Measurements from ENCODE around the gene ITPR1.
A peak's percentile ranks its signal among the peaks of the same experiment; 100 is the strongest.
"Not testable (repeated sequence)": the region's sequence is repeated elsewhere in the genome, so short reads cannot be mapped to it uniquely, and the experiment has no call there.

Gene ITPR1

GRCh38 chr3:4493014-4493940 lies at the start of gene ITPR1:
TSS of gene ITPR1 (plus strand) at chr3:4493348. CDS start at chr3:4516492, 23,144 bp downstream.
- DNase-seq, result peak; percentile 99

GRCh38 chr3:4447295-4447999 lies 45.7 kb upstream of the ITPR1 start:
- DNase-seq, result no peak

GRCh38 chr3:4448187-4448586 lies 45.0 kb upstream of the ITPR1 start:
- no peak for DNase-seq

- DNase-seq, result no peak
Observed at GRCh38 chr3:4449043-4449805, 43.9 kb upstream of the ITPR1 start.

- DNase-seq, result no peak
Observed at GRCh38 chr3:4454142-4454541, 39.0 kb upstream of the ITPR1 start.

GRCh38 chr3:4456780-4457179 lies 36.4 kb upstream of the ITPR1 start:
- not testable (repeated sequence) for DNase-seq

- DNase-seq, result no peak
Observed at GRCh38 chr3:4458961-4459360, 34.2 kb upstream of the ITPR1 start.

GRCh38 chr3:4460334-4460733 lies 32.8 kb upstream of the ITPR1 start:
- no peak for DNase-seq

GRCh38 chr3:4461468-4462090 lies 31.6 kb upstream of the ITPR1 start:
- no peak for DNase-seq

GRCh38 chr3:4462369-4463040 lies 30.6 kb upstream of the ITPR1 start:
- DNase-seq, result no peak

GRCh38 chr3:4464576-4464975 lies 28.6 kb upstream of the ITPR1 start:
- no peak for DNase-seq

GRCh38 chr3:4466741-4467521 lies 26.2 kb upstream of the ITPR1 start, which contains the start of gene SUMF1:
TSS of gene SUMF1 (minus strand) at chr3:4467269. CDS start at chr3:4467245, 24 bp downstream.
- no peak for DNase-seq

- DNase-seq, result no peak
Observed at GRCh38 chr3:4467522-4467867, 25.7 kb upstream of the ITPR1 start.

- no peak for DNase-seq
Observed at GRCh38 chr3:4471907-4472306, 21.2 kb upstream of the ITPR1 start.

GRCh38 chr3:4472312-4472711 lies 20.8 kb upstream of the ITPR1 start:
- DNase-seq, result no peak

- DNase-seq, result no peak
Observed at GRCh38 chr3:4472766-4473165, 20.4 kb upstream of the ITPR1 start.

- DNase-seq, result peak; percentile 99
Observed at GRCh38 chr3:4474683-4475490, 18.3 kb upstream of the ITPR1 start.

GRCh38 chr3:4475804-4476203 lies 17.3 kb upstream of the ITPR1 start:
- no peak for DNase-seq

GRCh38 chr3:4476496-4476895 lies 16.7 kb upstream of the ITPR1 start:
- no peak for DNase-seq

GRCh38 chr3:4478261-4478660 lies 14.9 kb upstream of the ITPR1 start:
- peak; percentile 18 for DNase-seq

- DNase-seq, result no peak
Observed at GRCh38 chr3:4491855-4492207, 1.3 kb upstream of the ITPR1 start.

Measured in SIG-M5 (cell line).